ENCODE measurements around the gene ANAPC10.
"Not testable (repeated sequence)": the region's sequence is repeated elsewhere in the genome, so short reads cannot be mapped to it uniquely, and the experiment has no call there.

ANAPC10 gene

GRCh38 chr4:145066063-145066501, 31.9 kb downstream of the ANAPC10 start:
- DNase-seq = no peak

GRCh38 chr4:145061318-145061920, 36.6 kb downstream of the ANAPC10 start:
- no peak for DNase-seq

GRCh38 chr4:145058256-145058655, 39.7 kb downstream of the ANAPC10 start:
- DNase-seq = no peak

GRCh38 chr4:145056325-145057130, 41.5 kb downstream of the ANAPC10 start:
- DNase-seq = no peak

GRCh38 chr4:145055533-145056257, 42.3 kb downstream of the ANAPC10 start:
- no peak for DNase-seq

GRCh38 chr4:145049241-145049640, 48.8 kb downstream of the ANAPC10 start:
- DNase-seq = no peak

- DNase-seq = no peak
Measured at GRCh38 chr4:145048817-145049216, 49.2 kb downstream of the ANAPC10 start.

- DNase-seq = no peak
Measured at GRCh38 chr4:145047151-145047550, 50.8 kb downstream of the ANAPC10 start.

- no peak for DNase-seq
Measured at GRCh38 chr4:145045180-145045579, 52.8 kb downstream of the ANAPC10 start.

- DNase-seq = no peak
Measured at GRCh38 chr4:145044341-145044740, 53.7 kb downstream of the ANAPC10 start.

GRCh38 chr4:145043306-145043705, 54.7 kb downstream of the ANAPC10 start:
- DNase-seq = no peak

- no peak for DNase-seq
Measured at GRCh38 chr4:145042601-145043285, 55.3 kb downstream of the ANAPC10 start.

GRCh38 chr4:145041378-145041777, 56.6 kb downstream of the ANAPC10 start:
- no peak for DNase-seq

- no peak for DNase-seq
Measured at GRCh38 chr4:145035494-145036136, 62.4 kb downstream of the ANAPC10 start.

GRCh38 chr4:145034727-145035211, 63.2 kb downstream of the ANAPC10 start:
- no peak for DNase-seq

GRCh38 chr4:145019346-145019745, 78.7 kb downstream of the ANAPC10 start:
- DNase-seq = no peak

GRCh38 chr4:145014365-145014764, 83.6 kb downstream of the ANAPC10 start:
- no peak for DNase-seq

GRCh38 chr4:145012841-145013240, 85.2 kb downstream of the ANAPC10 start:
- DNase-seq = no peak

GRCh38 chr4:145011636-145012035, 86.4 kb downstream of the ANAPC10 start:
- no peak for DNase-seq

- DNase-seq = not testable (repeated sequence)
Measured at GRCh38 chr4:145010315-145010714, 87.7 kb downstream of the ANAPC10 start.

GRCh38 chr4:145003675-145004074, 94.3 kb downstream of the ANAPC10 start:
- no peak for DNase-seq

GRCh38 chr4:145001635-145002034, 96.4 kb downstream of the ANAPC10 start:
- no peak for DNase-seq

All from activated CD4-positive, alpha-beta T cell treated with anti-CD3 and anti-CD28 coated beads, Interleukin-2, amount 50 U/mL, for 48 hours (primary cell).